H1 (cell line): ENCODE results near the gene OR10V1. TPM values are rescaled to one million over a fixed set of nuclear protein-coding genes. Genes with fewer than 3 reads are reported as not detected.

ENCODE experiments used
- EP300 ChIP-seq, 2 experiments: IDR thresholded peaks; 1 replicate in 1 of 2; 2 replicates in 1 of 2; pipeline ENCODE4 v1.6.1; 2011 to 2012; ENCODE audit warnings: low read depth in 2 of 2, low read length in 2 of 2, mild to moderate bottlenecking in 2 of 2, borderline replicate concordance in 1 of 2, inconsistent platforms in 1 of 2, moderate library complexity in 1 of 2
- polyA plus RNA-seq, 7 experiments: library from polyadenylated mRNA; depleted of rRNA in 3 of 7; stranded (reverse) in 5 of 7; unstranded in 2 of 7; fragments of >200 nt in 5 of 7; fragments of 200-250 nt in 2 of 7; gene quantifications; 1 replicate in 5 of 7; 2 replicates in 1 of 7; 4 replicates in 1 of 7; pipeline versions ENCODE4 v1.2.1 to v1.2.3, GENCODE V29; 2011 to 2013; ENCODE audit warnings: missing spikeins in 2 of 7, mixed read lengths in 2 of 7
- total RNA-seq: library from RNA; stranded (reverse); fragmentation: NEBNext Ultra II Directional; extraction: Animal tissue kit (Norgen Biotek cat#: 25700); gene quantifications from 2 replicates; pipeline ENCODE4 v1.2.1, GENCODE V29; 2021

OR10V1 gene
- total and polyA plus RNA-seq, 2 of the 8 experiments (the other 6 are each of a cell fraction or from before 2014, with no cell fraction given), result not detected

DNA sequence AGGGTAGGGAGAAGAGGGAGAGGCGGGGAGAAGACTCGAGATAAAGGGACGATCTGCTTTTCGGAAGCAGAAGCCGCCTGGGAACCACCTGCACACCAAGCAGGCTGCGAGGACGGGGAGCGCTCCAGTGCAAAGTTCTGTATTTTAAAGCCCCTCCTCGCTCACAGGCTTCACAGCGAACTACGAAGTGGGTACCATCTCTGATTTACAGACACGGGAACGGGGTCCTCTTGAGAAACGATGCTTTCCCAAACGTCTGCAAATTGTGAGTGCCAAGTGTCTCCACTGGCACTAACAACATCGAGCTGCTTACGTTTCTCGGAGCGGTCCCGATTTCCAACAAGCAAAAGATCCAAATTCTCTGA is 40.8 kb upstream of the OR10V1 start (continued):
- TF ChIP-seq EP300 (IDR thresholded peaks at IDR 0.05; ENCODE audit: borderline replicate concordance in 1 of 2, low read depth in 2 of 2, low read length in 2 of 2), result no peak
- TF ChIP-seq, all 59 proteins: peak for 2
